Suppressor macrophage (primary cell): Measurements from ENCODE around the gene CUL1.

Source experiments
- DNase-seq, 4 experiments: peaks; one replicate each; pipeline ENCODE4 v3.0.0-alpha.2; 2020 to 2022

The CUL1 gene

DNA sequence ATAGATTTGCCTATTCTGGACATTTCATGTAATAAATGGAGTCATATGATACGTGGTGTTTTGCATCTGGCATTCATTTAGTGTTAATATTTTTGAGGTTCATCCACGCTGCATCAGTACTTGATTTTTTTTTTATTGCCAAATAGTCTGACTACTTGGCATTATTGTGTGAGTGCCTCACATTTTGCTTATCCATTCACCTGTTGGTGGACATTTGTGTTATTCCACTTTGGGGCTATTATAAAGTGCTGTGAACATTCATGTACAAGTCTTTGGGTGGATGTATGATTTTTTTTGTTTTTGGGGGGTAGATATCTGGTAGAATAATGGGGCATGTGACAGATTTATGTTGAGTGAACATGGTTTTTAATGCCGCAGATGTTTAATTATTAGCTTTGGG is 19.7 kb downstream of the CUL1 start:
- DNase-seq: no peak

DNA sequence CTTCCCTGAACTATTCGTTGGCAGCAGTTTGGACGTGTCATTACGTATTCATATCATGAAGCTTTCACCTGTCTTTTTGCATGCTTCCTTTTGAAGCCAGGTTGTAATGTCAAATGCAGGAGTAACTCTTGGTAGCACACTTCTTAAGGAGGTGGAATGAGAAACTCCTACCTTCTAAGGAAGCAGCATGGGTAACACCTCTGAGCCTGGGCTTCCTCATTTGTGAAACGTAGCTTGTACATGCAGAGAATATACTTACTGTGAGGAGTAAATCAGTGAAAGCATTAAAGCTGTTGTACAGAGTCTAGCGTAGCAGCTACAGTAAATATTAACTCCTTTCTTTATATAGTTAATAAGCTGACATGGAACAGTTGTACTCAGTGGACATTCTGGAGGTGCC is 21.1 kb downstream of the CUL1 start:
- peak in 1 of 4 experiments; percentile 12 for DNase-seq

DNA sequence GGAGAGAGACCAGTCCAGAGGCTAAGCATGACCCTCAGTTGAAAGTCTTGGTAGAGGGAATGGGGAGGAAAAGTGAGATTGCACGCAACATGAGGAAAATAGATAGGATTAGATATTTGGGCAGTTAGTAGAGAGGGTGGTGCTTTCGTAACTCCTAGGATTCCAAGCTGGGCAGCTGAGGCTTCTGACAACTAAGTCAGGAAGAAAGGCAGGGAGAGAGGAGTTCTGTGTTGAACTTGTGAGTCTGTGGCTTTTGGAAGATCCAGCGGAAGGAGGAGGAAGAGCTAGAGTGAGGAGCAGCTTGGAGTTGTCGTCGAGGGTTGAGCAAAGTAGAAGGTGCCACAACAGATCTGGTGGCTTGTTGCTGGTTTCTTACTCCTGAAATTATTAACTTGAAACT is 21.8 kb downstream of the CUL1 start:
- no peak for DNase-seq

DNA sequence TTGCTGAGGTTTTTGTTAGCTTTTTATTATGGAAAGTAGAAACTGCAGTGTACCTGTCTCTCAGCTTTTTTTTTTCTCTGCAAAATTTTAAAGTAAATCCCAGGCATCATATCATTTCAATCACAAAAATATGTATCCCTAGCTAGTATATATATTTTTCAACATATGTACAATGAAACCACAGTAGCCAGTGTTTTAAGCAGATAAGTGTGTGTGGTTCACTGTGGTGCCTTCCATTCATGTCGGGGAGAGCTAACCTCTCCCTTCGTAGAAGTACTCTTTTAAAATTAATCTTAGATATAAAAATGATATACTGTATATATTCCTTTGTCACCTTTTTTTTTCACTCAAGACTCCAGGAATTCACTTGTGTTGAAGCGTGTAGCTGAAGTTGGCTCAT is 22.7 kb downstream of the CUL1 start:
- no peak for DNase-seq

DNA sequence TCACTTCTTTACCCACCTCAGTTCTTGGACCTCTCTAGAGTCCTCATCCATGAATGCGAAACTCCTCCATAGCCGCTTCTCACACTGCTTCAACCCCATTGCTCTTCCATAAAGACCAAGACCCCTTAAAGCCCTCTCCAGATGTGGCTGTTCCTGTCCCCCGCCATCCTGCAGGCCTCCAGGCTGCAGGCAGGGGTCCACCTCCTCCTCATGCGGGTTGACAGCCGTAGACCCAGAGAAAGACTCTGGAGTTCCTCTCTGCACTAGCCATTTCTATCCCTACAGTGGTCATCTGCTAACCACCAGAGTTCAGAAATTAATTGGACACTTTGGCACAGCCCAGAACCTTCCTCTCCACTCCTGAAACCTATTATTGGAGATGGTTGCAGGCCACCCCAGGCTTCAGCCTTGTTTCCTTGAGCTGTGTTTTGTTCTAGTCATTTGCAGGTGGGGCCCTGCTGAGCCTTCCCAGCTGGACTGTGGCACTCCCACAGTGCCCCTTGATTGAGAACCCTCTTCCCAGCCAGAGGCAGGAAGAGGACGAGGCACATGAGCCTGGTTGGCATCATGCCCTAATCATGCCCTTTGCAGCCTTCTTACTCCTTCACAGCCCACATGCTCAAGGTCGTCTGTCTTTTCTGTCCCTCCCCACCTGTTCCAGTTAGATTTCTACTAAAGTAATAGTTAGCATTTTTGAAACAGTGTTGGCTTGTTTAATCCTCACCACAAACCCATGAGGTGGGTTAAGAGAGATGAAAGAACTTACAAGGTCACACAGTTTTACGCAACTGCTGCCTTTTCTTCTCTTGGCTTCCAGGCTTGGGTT is 23.9 kb downstream of the CUL1 start:
- DNase-seq: peak in 2 of 4 experiments; percentile 9 to 30

DNA sequence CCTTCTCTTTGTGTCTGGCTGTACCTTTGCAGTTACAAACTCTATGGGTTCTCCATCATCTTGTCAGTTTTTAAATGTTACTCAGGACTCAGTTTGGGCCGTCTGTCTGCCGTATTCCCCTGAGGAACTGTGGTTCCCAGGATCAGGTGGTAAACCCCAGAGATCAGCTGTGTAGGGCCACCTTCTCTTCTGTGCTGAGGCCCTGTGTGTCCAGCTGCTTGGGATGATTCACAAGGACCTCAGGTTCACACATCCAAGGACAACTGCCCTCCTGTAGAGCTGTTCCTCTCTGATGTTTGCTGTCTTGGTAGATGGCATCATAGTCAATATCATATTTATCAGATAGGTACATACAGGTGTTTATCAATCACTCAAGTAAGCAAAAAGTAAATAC is 24.5 kb downstream of the CUL1 start:
- no peak for DNase-seq

DNA sequence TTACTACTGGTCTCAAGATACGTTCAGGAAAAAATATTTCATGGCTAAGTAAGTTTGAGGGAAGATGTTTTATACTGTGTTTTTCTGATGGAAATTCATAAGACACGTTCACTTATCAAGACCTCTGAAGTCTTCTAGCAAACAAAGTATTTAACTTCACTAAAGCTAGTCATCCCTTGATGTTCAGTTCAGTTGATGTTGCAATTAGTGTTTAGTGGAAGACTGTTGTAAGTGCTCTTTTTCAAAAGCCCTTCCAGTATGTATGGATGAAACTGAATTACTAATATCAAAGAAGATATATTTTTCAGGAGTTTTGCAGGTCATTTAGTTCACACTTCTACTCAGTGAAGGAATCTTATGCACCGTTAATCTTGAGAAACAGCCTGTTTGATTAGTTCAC is 25.1 kb downstream of the CUL1 start:
- peak in 1 of 4 experiments; percentile 22 for DNase-seq

DNA sequence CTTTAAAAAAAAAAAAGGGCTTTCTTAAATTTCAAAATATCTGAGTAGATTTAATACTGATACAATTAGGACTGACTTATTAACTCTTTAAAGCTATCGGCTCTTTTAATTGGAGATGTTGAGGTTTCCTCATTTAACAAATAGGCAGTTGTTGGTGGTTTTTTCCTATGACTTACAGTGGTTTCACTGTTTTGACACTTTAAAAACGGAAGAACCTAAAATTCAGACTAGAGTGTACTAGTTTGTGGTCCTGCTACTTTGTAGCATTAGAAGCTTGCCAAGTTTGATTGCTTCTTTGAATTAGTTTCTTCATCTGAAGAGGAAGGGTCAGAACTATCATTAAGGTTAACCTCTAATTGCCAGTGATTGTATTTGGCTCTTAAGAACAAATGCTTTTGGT is 27.7 kb downstream of the CUL1 start:
- peak in 2 of 4 experiments; percentile 41 to 51 for DNase-seq

DNA sequence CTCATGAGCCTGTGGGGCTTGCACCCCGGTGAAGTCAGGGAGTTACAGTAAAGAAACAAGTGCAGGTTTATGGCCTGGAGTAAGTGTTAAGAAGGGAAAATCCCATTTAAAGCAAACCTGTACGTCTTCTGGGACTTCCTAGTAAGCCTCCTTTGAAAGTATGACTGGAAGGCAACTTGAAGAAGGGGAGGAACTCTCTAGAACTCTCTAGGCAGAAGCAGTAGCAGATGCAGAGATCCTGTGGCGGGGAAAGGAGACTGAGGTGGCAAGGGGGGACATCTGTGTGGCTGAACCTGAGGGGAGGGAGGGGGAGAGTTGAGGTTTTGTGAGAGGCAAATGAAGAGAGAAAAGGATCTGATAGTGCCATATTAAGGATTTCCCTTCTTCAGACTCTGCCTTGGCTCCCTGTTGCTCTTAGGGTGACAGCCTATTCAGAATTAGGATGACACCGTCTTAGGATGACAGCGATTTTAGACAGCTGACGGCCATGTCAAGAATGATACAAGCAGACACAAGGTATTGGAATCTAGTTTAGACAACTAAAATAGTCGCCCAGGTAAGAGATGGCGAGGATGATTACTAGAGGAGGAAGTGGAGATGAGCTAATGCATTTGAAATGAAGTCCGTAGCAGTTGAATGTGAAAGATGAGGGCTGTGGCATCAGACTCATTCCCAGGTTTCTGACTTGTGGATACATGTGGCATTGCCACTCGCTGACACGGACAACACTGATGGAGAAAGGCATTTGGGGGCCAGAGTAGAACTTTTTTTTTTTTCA is 29.0 kb downstream of the CUL1 start:
- DNase-seq: no peak

DNA sequence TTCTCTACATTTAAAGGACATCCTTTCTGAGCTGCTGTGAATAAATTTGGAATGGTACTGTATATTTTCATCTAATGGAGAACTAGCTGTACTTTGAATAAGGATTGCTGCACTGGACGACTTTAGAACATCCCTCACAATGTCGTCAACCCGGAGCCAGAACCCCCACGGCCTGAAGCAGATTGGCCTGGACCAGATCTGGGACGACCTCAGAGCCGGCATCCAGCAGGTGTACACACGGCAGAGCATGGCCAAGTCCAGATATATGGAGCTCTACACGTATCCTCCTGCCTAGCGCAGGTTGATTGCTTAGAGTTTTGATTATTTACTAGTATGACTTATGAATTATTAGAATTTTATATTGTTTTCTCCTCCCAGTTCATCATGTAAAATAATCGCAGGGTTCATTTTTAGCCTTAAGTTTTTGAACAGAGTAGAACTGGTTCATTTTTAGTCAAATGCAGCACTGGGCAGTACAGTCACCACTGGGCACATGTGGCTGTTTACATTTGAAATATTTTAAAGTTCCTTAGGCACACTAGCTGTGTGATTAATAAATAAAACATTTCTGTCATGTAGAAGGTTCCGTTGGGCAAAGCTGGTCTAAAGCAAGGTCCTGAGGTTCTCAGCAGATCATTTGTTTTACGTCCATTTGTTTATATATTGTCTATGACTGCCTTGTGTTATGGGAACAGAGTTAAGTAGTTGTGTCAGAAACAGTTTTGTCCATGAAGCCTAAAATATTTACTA is 31.5 kb downstream of the CUL1 start:
- DNase-seq: no peak

DNA sequence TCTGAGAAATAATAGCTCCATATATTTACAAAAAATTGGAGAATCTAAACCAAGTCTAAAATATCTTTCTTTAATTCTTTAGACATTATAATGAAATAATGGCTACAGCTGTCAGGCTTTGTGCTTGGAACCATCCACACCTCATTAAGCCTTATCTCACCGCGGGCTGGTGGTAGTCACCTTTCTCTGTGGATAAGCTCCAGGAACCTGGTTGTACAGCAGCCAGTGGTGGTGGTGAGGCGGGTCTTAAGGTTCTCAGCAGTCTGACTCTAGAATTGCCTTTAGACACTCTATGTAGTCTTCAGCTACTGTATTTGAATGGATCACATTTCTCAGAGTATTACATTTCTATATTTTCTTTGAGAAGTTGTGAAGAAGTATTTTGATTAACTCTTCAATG is 34.2 kb downstream of the CUL1 start:
- DNase-seq: no peak

DNA sequence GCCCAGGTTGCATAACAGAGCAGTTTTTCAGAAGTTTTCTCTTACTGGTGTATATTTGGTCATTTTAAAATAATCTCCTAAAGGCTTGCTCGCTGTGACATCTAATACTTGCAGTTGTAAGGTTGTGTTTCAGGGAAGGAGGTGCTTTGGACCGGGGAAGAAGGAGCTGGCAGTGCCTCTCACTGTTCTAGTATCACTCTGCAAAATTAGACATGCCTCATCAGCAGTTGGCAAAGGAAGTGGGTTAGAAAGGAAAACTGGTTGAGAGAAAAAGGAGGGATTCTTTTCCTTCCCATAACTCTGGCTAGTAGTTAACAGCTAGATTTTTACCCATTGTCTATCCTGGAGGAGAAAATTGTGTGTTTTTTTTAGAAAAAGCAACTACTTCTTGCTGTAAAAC is 34.8 kb downstream of the CUL1 start:
- no peak for DNase-seq

DNA sequence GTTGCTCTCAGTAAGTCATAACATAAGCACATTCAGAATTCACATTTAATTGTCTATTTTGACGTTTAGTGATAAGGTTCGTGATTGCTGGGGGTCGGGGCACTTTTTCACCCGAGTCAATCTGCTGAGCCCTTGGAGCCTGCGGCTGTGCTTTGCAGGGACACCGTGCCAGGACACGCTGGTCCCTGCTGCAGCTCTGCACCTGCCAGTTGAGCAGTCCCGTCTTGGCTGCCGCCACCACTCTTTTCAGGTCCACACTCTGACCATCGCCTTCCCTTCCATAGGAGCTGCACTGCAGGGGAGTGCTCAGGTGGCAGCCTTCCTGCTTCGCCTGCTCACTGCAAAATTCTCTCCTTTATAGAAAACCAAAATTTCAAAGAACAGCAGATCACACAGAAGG is 36.4 kb downstream of the CUL1 start:
- DNase-seq: no peak

DNA sequence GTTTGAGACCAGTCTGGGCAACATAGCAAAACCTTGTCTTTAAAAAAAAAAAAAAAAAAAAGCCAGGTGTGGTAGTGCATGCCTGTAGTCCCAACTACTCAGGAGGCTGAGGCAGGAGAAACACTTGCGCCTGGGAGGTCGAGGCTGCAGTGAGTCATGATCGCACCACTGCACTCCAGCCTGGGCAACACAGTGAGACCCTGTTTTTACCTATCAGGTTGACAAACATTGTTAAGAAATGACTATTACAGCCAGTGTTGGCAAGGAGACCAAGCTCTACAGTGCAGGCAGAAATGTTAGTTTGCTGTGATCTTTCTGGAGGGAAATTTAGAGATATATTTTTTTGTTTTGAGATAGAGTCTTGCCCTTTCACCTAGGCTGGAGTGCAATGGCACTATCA is 37.3 kb downstream of the CUL1 start:
- DNase-seq: no peak

DNA sequence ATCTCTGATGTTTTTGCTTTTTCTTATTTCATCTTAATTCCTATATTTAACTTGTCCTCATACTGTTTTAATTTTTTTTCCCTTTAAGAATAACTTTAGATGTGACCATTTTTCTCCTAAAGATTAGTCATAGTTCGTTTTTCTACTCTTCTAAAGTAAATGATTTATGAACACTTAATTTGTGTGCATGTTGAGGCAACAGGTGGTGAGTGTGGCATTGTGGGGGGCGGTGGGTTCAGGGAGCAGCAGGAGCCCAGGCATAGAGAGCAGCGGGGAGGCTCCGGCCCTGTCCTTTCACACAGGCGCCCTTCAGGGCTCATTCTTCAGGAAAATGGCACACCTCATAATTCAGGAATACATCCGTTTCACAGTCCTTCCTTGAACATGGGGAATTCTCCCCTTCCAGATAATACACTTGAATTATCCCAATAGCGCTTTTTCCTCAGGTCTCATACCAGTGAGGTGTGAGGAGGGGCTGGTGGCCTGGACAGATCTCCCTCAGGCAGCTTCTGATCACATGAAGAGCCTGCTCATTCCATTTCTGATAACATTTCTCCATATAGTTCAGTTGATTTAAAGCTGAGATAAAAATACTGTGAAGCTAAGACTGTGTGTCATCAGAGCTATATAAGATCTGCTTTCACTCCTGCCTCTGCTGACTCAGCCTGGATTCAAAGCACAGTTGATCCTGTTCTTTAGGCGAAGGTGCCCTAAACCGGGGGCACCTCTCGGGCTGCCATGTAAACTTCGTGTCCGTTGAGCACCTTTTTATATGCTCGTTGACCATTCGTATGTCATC is 40.2 kb downstream of the CUL1 start:
- DNase-seq: no peak

DNA sequence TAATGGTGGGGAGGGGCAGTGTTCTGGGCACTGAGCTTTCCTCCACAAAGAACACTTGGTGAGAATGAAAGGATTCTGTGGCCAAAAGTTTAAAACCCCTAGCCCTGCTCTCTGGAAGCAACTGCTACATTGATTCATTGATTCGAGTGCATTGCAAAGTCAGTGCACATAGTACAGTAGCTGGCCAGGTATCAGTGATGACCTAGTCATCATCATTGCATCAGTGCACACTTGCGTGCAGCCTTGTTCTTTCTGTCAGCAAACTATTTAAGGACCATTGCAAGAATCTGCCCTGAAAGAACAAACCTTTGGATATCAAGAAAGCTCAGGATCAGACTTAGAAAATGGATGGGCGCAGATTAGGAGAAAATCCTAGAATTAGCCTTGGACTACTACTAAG is 47.4 kb downstream of the CUL1 start:
- DNase-seq: no peak

DNA sequence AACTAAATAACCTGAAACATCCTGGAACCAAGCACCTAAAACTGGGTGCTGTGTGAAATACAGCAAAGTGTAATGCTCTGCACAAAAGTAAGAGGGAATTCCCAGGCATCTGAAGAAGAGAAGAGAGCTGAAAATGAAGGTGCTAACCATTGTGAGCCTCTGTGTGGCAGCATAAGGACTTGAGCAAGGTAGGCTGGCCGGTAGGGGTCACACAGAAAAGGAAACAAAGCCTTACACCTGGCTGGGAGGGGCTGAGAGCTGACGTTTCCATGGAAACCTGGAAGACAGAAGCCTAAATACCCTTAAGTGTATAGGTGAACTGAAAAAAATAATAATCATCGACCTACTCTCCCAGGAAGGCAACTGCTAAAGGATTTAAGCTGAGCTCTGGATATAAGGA is 48.6 kb downstream of the CUL1 start:
- DNase-seq: no peak

DNA sequence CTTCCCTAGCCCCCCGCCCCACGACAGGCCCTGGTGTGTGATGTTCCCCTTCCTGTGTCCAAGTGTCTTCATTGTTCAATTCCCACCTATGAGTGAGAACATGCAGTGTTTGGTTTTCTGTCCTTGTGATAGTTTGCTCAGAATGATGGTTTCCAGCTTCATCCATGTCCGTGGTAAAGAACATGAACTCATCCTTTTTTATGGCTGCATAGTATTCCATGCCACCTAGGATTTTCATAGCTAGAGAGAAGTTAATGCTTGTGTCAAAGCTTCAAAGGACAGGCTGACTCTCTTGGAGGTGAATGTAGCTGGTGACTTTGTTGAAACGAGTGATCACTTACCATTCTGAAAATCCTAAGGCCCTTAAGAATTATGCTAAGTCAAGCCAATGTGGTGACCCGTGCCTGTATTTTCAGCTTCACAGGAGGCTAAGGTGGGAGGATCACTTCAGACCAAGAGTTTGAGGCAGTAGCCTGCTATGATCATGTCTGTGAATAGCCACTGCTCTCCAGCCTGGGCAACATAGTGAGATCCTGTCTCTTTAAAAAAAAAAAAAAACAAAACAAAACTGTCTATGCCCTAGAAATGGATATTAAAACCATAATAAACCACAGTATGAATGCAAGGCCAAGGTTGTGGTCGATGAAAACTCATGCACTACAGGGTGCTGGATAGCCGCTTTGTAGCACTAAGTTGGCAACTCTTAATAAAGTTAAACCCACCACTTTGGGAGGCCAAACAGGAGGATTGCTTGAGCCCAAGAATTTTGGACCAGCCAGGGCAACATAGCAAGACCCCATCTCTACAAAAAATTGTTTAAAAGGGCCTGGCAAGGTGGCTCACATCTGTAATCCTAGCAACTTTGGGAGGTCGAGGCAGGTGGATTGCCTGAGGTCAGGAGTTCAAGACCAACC is 52.0 kb downstream of the CUL1 start:
- no peak for DNase-seq

DNA sequence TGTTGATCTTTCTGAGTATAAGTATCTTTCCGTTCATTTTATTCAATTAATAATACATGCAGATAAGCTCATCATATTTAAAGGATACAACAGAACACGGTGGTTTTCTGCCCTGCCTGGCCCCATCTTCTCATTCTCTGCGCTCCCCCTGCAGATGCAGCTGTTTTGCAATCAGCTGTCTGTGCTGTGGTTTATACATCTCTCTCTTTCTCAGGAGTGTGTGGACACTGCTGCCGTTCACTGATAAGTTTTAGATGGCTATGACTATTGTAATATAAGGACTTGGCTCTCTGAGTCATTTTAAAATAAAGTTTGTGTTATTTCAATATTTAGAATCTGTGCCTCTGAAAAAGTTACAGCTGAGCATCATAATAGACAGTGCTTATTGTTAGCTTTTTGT is 54.5 kb downstream of the CUL1 start:
- no peak for DNase-seq

DNA sequence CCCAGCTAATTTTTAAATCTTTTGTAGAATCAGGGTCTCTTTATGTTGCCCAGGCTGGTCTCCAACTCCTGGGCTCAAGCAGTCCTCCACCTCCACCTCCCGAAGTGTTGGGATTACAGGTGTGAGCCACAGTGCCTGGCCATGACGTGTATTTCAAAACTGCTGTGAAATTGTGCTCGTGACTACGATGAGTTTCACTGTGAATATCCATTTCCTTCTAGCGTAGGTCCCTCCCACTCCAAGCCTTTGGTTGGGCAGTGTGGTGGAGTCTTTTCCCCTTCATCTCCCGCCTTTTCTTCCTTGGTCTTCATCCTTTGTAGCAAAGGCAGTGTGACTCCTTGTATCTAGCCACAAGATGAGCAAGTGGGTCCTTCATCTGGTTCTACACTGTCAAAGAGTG is 56.2 kb downstream of the CUL1 start:
- peak in 1 of 4 experiments; percentile 8 for DNase-seq

DNA sequence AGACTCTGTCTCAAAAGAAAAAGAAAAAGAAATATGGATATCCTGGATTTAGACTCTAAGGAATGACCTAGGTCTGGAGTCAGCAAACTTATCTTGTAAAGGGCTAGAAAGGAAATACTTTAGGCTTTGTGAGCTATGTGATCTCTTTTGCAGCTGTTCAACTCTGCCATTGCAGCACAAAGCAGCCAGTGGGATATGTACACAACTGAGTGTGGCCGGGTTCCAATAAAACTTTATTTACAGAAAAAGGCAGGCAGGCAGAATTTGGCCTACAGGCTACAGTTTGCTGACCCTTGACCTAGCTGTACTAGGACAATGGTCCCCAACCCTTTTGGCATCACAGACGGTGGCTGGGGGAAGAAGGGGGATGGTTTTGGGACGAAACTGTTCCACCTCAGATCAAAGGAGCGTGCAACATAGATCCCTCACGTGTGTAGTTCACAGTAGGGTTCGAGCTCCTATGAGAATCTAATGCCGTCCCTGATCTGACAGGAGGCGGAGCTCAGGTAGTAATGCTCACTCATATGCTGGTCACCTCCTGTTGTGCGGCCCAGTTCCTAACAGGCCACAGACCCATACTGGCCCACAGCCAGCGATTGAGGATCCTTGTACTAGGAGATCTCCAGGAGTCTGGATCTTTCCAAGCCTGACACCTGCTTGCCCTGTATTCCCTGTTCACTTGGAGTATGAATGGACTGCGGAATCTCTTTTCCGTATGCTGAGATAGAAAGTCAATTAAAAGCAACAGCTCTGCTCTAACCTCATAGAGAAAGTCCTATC is 63.0 kb downstream of the CUL1 start:
- no peak for DNase-seq
